ENCODE data around the gene ATP6V1E1.
A peak's percentile ranks its signal among the peaks of the same experiment; 100 is the strongest.

ATP6V1E1 gene

DNA sequence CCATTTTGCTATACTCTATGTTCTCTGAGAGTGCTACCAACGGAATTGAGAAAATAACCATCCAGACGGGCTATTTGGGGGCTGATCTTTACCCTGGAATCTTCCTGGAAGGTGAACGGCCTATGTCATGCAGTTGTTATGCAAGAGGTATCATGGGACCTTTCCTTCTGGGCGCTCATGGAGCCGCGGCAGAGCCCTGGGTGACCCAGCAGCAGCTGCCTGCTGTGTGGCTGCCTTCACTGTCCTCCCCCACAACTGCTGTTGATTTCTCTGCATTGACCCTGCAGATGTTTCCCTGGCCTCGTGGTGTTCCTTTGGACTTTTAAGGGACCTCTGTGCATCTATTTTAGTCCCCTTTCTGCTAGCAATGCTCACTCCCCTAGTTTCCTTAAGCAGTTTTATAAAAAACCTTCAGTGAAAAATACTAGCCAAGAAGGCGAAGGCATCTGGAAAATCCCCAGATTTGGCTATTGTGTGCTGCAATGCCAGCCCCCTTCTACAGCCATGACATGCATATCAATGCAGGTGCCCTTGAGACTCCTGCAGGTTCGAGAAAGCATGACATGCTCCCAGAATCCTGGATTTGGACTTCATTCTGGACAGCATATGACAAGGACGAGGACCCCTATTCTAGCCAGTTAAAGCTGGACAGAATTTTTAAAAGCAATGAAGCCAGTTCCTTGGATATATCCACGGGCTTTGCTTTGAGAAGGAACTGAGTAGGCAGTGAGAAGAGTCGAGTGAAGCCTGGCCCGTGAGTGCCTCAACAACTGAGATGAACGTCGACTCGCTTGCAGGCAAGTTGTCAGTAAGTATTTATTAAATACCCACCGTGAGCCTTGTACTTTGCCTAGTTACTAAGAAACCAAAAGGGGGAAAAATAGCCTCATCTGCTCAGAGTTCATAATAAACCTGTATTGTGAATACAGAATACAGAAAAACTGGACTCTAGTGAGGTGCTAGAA, 65.4 kb downstream of the ATP6V1E1 start, which contains the start of gene SLC25A18:
TSS of gene SLC25A18 (plus strand) at position 593 of the 965 bp plus-strand sequence. CDS start 16,447 bp downstream, outside the sequence.
- peak; percentile 29 for DNase-seq (ENCODE audit: low read depth)
- TF ChIP-seq, protein P1, sequence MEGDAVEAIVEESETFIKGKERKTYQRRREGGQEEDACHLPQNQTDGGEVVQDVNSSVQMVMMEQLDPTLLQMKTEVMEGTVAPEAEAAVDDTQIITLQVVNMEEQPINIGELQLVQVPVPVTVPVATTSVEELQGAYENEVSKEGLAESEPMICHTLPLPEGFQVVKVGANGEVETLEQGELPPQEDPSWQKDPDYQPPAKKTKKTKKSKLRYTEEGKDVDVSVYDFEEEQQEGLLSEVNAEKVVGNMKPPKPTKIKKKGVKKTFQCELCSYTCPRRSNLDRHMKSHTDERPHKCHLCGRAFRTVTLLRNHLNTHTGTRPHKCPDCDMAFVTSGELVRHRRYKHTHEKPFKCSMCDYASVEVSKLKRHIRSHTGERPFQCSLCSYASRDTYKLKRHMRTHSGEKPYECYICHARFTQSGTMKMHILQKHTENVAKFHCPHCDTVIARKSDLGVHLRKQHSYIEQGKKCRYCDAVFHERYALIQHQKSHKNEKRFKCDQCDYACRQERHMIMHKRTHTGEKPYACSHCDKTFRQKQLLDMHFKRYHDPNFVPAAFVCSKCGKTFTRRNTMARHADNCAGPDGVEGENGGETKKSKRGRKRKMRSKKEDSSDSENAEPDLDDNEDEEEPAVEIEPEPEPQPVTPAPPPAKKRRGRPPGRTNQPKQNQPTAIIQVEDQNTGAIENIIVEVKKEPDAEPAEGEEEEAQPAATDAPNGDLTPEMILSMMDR (conservative IDR thresholded peaks at IDR 0.05; ENCODE audit: low read length): peak; percentile 24; the same call in 1 of the 2 replicates
- H3K4me3 ChIP-seq (ENCODE audit: low read length): no peak within 1 kb of the TSS

- no peak for DNase-seq (ENCODE audit: low read depth)
- TF ChIP-seq, protein P1 (conservative IDR thresholded peaks at IDR 0.05; ENCODE audit: low read length): no peak
- H3K4me3 ChIP-seq (ENCODE audit: low read length): no peak overlapping the region
Measured at GRCh38 chr22:17559188-17559587, 69.4 kb downstream of the ATP6V1E1 start.

- no peak for DNase-seq (ENCODE audit: low read depth)
- no peak overlapping the region for H3K4me3 ChIP-seq (ENCODE audit: low read length)
- TF ChIP-seq, protein P1 (conservative IDR thresholded peaks at IDR 0.05; ENCODE audit: low read length): no peak
Measured at GRCh38 chr22:17554814-17555213, 73.7 kb downstream of the ATP6V1E1 start.

GRCh38 chr22:17552737-17553136, 75.8 kb downstream of the ATP6V1E1 start:
- no peak for DNase-seq (ENCODE audit: low read depth)
- H3K4me3 ChIP-seq (ENCODE audit: low read length): no peak overlapping the region
- TF ChIP-seq, protein P1 (conservative IDR thresholded peaks at IDR 0.05; ENCODE audit: low read length): no peak

- TF ChIP-seq, protein P1 (conservative IDR thresholded peaks at IDR 0.05; ENCODE audit: low read length): no peak
- DNase-seq (ENCODE audit: low read depth): no peak
- H3K4me3 ChIP-seq (ENCODE audit: low read length): no peak overlapping the region
Measured at GRCh38 chr22:17549655-17550054, 78.9 kb downstream of the ATP6V1E1 start.

DNA sequence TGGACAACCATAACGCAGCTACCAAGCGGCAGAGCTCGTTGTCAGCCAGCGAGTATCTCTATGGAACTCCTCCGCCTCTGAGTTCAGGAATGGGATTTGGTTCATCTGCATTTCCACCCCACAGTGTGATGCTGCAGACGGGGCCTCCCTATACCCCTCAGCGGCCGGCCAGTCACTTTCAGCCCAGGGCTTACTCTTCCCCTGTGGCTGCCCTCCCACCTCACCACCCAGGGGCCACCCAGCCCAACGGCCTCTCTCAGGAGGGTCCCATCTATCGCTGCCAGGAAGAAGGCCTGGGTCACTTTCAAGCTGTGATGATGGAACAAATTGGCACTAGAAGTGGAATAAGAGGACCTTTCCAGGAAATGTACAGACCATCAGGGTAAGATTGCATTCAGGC, 79.4 kb downstream of the ATP6V1E1 start:
- H3K4me3 ChIP-seq (ENCODE audit: low read length): no peak overlapping the region
- DNase-seq (ENCODE audit: low read depth): no peak
- TF ChIP-seq, protein P1 (conservative IDR thresholded peaks at IDR 0.05; ENCODE audit: low read length): no peak

DNA sequence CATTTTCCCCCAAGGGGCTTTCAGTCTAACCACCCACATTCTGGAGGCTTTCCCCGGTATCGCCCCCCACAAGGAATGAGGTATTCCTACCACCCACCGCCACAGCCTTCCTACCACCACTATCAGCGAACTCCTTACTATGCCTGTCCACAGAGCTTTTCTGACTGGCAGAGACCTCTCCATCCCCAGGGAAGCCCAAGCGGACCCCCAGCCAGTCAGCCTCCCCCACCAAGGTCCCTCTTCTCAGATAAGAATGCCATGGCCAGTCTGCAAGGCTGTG, 79.9 kb downstream of the ATP6V1E1 start:
- DNase-seq (ENCODE audit: low read depth): no peak
- TF ChIP-seq, protein P1 (conservative IDR thresholded peaks at IDR 0.05; ENCODE audit: low read length): no peak
- H3K4me3 ChIP-seq (ENCODE audit: low read length): no peak overlapping the region
